ENCODE results near the gene PRR23E.

Gene PRR23E

GRCh38 chr3:127185962-127186674 lies 6.8 kb upstream of the PRR23E start:
- no peak for DNase-seq

- no peak for DNase-seq
These were observed 5.6 kb upstream of the PRR23E start for GRCh38 chr3:127187316-127187715.

- DNase-seq: no peak
These were observed 410 bp downstream of the PRR23E start for GRCh38 chr3:127193341-127193740.

GRCh38 chr3:127193775-127194174 lies 844 bp downstream of the PRR23E start:
- no peak for DNase-seq

- DNase-seq: no peak
These were observed 1.8 kb downstream of the PRR23E start for GRCh38 chr3:127194601-127195187.

- DNase-seq: no peak
These were observed 2.5 kb downstream of the PRR23E start for GRCh38 chr3:127195417-127195816.

- no peak for DNase-seq
These were observed 3.1 kb downstream of the PRR23E start for GRCh38 chr3:127196002-127196401.

- no peak for DNase-seq
These were observed 3.8 kb downstream of the PRR23E start for GRCh38 chr3:127196466-127197299.

GRCh38 chr3:127197300-127198189 lies 4.6 kb downstream of the PRR23E start:
- DNase-seq: no peak

- DNase-seq: no peak
These were observed 7.3 kb downstream of the PRR23E start for GRCh38 chr3:127200086-127200691.

- no peak for DNase-seq
These were observed 10.1 kb downstream of the PRR23E start for GRCh38 chr3:127203024-127203423.

- no peak for DNase-seq
These were observed 12.1 kb downstream of the PRR23E start for GRCh38 chr3:127204841-127205582.

GRCh38 chr3:127206154-127206553 lies 13.2 kb downstream of the PRR23E start:
- DNase-seq: no peak

GRCh38 chr3:127206611-127207516 lies 13.9 kb downstream of the PRR23E start:
- no peak for DNase-seq

GRCh38 chr3:127207727-127208482 lies 15.0 kb downstream of the PRR23E start:
- DNase-seq: no peak

- no peak for DNase-seq
These were observed 15.7 kb downstream of the PRR23E start for GRCh38 chr3:127208483-127209100.

- DNase-seq: no peak
These were observed 16.4 kb downstream of the PRR23E start for GRCh38 chr3:127209155-127209839.

GRCh38 chr3:127209840-127210653 lies 17.1 kb downstream of the PRR23E start:
- DNase-seq: no peak
